GM21529 (cell line): ENCODE data around the gene CRB2.

ENCODE experiments used
- ATAC-seq: cut with Tn5 transposase; IDR thresholded peaks from one replicate; pipeline ENCODE4 v1.9.1; 2021; ENCODE audit not compliant: unreplicated experiment

CRB2 gene

GRCh38 chr9:123355761-123356431 is at the start of gene CRB2:
TSS of gene CRB2 (plus strand) at chr9:123356197. CDS start at chr9:123356261, 64 bp downstream.
- no peak for ATAC-seq

- ATAC-seq, result no peak
Measured at GRCh38 chr9:123309611-123310010, 46.4 kb upstream of the CRB2 start.

GRCh38 chr9:123310551-123311249 is 45.3 kb upstream of the CRB2 start:
- ATAC-seq, result no peak

- ATAC-seq, result no peak
Measured at GRCh38 chr9:123311250-123311752, 44.7 kb upstream of the CRB2 start.

- ATAC-seq, result no peak
Measured at GRCh38 chr9:123312306-123312877, 43.6 kb upstream of the CRB2 start.

- no peak for ATAC-seq
Measured at GRCh38 chr9:123314617-123315016, 41.4 kb upstream of the CRB2 start.

- ATAC-seq, result no peak
Measured at GRCh38 chr9:123315635-123316034, 40.4 kb upstream of the CRB2 start.

- ATAC-seq, result no peak
Measured at GRCh38 chr9:123316053-123316718, 39.8 kb upstream of the CRB2 start.

GRCh38 chr9:123318202-123318601 is 37.8 kb upstream of the CRB2 start:
- peak; percentile 72 for ATAC-seq

- no peak for ATAC-seq
Measured at GRCh38 chr9:123318961-123319421, 37.0 kb upstream of the CRB2 start.

GRCh38 chr9:123319541-123320339 is 36.3 kb upstream of the CRB2 start:
- ATAC-seq, result no peak

GRCh38 chr9:123320814-123321213 is 35.2 kb upstream of the CRB2 start:
- ATAC-seq, result no peak

- ATAC-seq, result no peak
Measured at GRCh38 chr9:123321616-123322272, 34.3 kb upstream of the CRB2 start.

- peak; percentile 54 for ATAC-seq
Measured at GRCh38 chr9:123322273-123323195, 33.5 kb upstream of the CRB2 start.

- no peak for ATAC-seq
Measured at GRCh38 chr9:123323196-123324013, 32.6 kb upstream of the CRB2 start.

- no peak for ATAC-seq
Measured at GRCh38 chr9:123324767-123325183, 31.2 kb upstream of the CRB2 start.

- no peak for ATAC-seq
Measured at GRCh38 chr9:123326187-123326586, 29.8 kb upstream of the CRB2 start.

GRCh38 chr9:123326662-123327093 is 29.3 kb upstream of the CRB2 start:
- ATAC-seq, result peak; percentile 49
